CMK (cell line): ENCODE data around the gene CALD1.

Experiments used
- DNase-seq: peaks from one replicate; pipeline ENCODE4 v3.0.0-alpha.2; 2010; ENCODE audit warnings: low read depth

CALD1 gene

GRCh38 chr7:134764365-134764764, 15.1 kb upstream of the CALD1 start:
- no peak for DNase-seq

- DNase-seq = no peak
Observed at GRCh38 chr7:134766779-134767519, 12.5 kb upstream of the CALD1 start.

- no peak for DNase-seq
Observed at GRCh38 chr7:134767520-134768168, 11.8 kb upstream of the CALD1 start.

GRCh38 chr7:134768243-134768642, 11.2 kb upstream of the CALD1 start:
- no peak for DNase-seq

- DNase-seq = no peak
Observed at GRCh38 chr7:134770676-134771075, 8.8 kb upstream of the CALD1 start.

GRCh38 chr7:134771111-134771510, 8.3 kb upstream of the CALD1 start:
- no peak for DNase-seq

- no peak for DNase-seq
Observed at GRCh38 chr7:134771889-134772288, 7.5 kb upstream of the CALD1 start.

GRCh38 chr7:134772401-134772800, 7.0 kb upstream of the CALD1 start:
- DNase-seq = no peak

- no peak for DNase-seq
Observed at GRCh38 chr7:134773164-134773563, 6.3 kb upstream of the CALD1 start.

- no peak for DNase-seq
Observed at GRCh38 chr7:134774119-134774518, 5.3 kb upstream of the CALD1 start.

- no peak for DNase-seq
Observed at GRCh38 chr7:134777470-134777869, 2.0 kb upstream of the CALD1 start.

- no peak for DNase-seq
Observed at GRCh38 chr7:134777908-134778580, 1.4 kb upstream of the CALD1 start.

GRCh38 chr7:134779741-134780065, 269 bp downstream of the CALD1 start:
- no peak for DNase-seq

GRCh38 chr7:134780166-134780828, 863 bp downstream of the CALD1 start:
- DNase-seq = no peak

- no peak for DNase-seq
Observed at GRCh38 chr7:134781171-134781570, 1.7 kb downstream of the CALD1 start.

- no peak for DNase-seq
Observed at GRCh38 chr7:134782121-134782623, 2.7 kb downstream of the CALD1 start.

- DNase-seq = no peak
Observed at GRCh38 chr7:134783294-134784069, 4.0 kb downstream of the CALD1 start.

GRCh38 chr7:134784251-134785049, 5.0 kb downstream of the CALD1 start:
- no peak for DNase-seq

- no peak for DNase-seq
Observed at GRCh38 chr7:134785842-134786241, 6.4 kb downstream of the CALD1 start.

GRCh38 chr7:134787064-134787463, 7.6 kb downstream of the CALD1 start:
- DNase-seq = no peak

GRCh38 chr7:134787720-134788119, 8.3 kb downstream of the CALD1 start:
- no peak for DNase-seq
